Ascending aorta (tissue), 2 donors: Measurements from ENCODE around the gene DEFB128. TPM values are rescaled to one million over a fixed set of nuclear protein-coding genes. Genes with fewer than 3 reads are reported as not detected.

Source experiments
- DNase-seq, 2 donors: peaks; one replicate each; pipeline ENCODE4 v3.0.0-alpha.2; 2019; ENCODE audit warnings: low spot score in 2 of 2
- H3K27ac ChIP-seq, 2 donors: fragments of 200-600 bp; sonication (generic); one replicate each; pipeline ENCODE4 v1.5.1; 2016 to 2017; ENCODE audit warnings: mild to moderate bottlenecking in 1 of 2
- H3K27me3 ChIP-seq: fragments of 200-600 bp; sonication (generic); one replicate; pipeline ENCODE4 v1.5.1; 2017
- H3K36me3 ChIP-seq, 2 donors: fragments of 200-600 bp; sonication (generic); one replicate each; pipeline ENCODE4 v1.5.1; 2016
- H3K4me1 ChIP-seq, 2 donors: fragments of 200-600 bp; sonication (generic); one replicate each; pipeline ENCODE4 v1.5.1; 2016 to 2017; ENCODE audit warnings: mild to moderate bottlenecking in 1 of 2
- H3K4me3 ChIP-seq, 2 donors: fragments of 200-600 bp; sonication (generic); one replicate each; pipeline ENCODE4 v1.5.1; 2016 to 2017; ENCODE audit warnings: mild to moderate bottlenecking in 1 of 2
- H3K9me3 ChIP-seq, 2 donors: fragments of 200-600 bp; sonication (generic); one replicate each; pipeline ENCODE4 v1.5.1; 2016
- intact Hi-C: fragments of 100-400 bp; cut with DNase I; formaldehyde crosslinking; loops from one replicate; pipeline ENCODE4 v1.15.1; 2023
- total RNA-seq: library from RNA; depleted of rRNA; stranded (reverse); fragments of >200 nt; gene quantifications from one replicate; pipeline ENCODE4 v1.1.0, GENCODE V29; 2016
- TF ChIP-seq, protein P1 (sequence below), 3 experiments: fragments of 200-600 bp in 2 of 3; fragments of 450-650 bp in 1 of 3; sonication (generic) in 2 of 3; IDR thresholded peaks; one replicate each; pipeline ENCODE4 v1.5.1; 2016 to 2019; ENCODE audit warnings: antibody characterized with exemption in 3 of 3, mild to moderate bottlenecking in 1 of 3, moderate library complexity in 1 of 3

Gene DEFB128
- total RNA-seq, 1 donor from 2014 or later = not detected

DNA sequence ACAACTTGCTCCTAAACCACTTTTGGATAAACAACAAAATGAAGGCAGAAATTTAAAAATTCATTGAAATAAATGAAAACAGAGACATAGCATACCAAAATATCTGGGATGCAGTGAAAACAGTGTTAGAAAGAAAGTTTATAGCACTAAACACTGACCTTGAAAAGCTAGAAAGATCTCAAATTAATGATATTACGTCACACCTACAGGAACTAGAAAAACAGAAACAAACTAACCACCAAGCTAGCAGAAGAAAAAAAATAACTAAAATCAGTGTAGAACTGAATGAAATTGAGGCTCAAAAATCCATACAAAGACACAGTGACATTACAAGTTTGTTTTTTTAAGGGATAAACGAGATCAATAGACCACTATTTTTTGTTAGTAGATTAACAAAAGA lies 5.2 kb downstream of the DEFB128 start:
- no peak for DNase-seq
- Histone ChIP-seq H3K27ac (no peak overlapping the region), H3K9me3 (no peaks in the 10 kb centered on the region), H3K36me3 (no peaks in the 10 kb centered on the region), H3K4me1 (no peaks in the 10 kb centered on the region), H3K4me3 (no peak overlapping the region), H3K27me3 (no peaks in the 10 kb centered on the region)
- TF ChIP-seq, protein P1, sequence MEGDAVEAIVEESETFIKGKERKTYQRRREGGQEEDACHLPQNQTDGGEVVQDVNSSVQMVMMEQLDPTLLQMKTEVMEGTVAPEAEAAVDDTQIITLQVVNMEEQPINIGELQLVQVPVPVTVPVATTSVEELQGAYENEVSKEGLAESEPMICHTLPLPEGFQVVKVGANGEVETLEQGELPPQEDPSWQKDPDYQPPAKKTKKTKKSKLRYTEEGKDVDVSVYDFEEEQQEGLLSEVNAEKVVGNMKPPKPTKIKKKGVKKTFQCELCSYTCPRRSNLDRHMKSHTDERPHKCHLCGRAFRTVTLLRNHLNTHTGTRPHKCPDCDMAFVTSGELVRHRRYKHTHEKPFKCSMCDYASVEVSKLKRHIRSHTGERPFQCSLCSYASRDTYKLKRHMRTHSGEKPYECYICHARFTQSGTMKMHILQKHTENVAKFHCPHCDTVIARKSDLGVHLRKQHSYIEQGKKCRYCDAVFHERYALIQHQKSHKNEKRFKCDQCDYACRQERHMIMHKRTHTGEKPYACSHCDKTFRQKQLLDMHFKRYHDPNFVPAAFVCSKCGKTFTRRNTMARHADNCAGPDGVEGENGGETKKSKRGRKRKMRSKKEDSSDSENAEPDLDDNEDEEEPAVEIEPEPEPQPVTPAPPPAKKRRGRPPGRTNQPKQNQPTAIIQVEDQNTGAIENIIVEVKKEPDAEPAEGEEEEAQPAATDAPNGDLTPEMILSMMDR (IDR thresholded peaks at IDR 0.05) = no peak
- intact Hi-C loops = no loop called here

DNA sequence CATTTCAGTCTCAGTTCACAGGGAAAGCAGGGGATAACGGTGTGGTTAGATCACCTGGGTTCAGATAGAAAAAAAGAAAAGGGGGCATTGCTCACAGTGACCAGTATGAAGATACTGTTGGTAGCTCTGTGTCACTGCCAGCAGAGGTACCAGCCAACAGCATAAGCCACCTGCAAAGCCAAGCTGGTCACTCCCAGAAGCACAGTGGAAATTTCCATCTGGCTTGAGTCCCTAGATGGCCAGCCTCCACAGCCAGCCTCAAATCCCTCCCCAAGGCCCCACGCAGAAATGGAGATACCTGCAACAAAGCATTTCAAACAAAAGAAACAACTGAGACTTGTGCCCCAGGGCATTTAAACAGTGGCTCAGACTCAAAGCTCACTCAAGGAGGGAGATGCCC lies 20.6 kb downstream of the DEFB128 start:
- DNase-seq = no peak
- no peaks in the 10 kb centered on the region for H3K36me3 ChIP-seq
- intact Hi-C loops = no loop called here
- H3K27me3 ChIP-seq = no peaks in the 10 kb centered on the region
- no peak overlapping the region for H3K4me3 ChIP-seq
- H3K9me3 ChIP-seq = no peaks in the 10 kb centered on the region
- H3K27ac ChIP-seq = no peak overlapping the region
- no peaks in the 10 kb centered on the region for H3K4me1 ChIP-seq
- TF ChIP-seq, protein P1 (IDR thresholded peaks at IDR 0.05) = no peak

DNA sequence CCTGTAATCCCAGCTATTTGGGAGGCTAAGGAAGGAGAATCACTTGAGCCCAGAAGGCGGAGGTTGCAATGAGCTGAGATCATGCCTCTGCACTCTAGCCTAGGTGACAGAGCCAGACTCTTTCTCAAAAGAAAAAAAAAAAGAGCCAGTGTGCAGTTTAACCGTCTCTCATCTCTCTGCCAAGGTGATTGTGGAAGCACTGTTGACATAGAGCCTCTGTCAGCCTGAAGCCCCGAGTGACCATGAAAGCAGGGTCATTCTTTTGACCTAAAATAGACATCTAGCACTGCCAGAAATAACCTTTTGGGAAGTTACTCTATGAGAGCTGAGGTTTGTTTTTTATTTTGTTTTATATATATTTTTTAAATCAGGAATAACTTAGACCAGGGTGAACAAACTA lies 24.9 kb downstream of the DEFB128 start:
- TF ChIP-seq, protein P1 (IDR thresholded peaks at IDR 0.05) = no peak
- Histone ChIP-seq H3K36me3 (no peaks in the 10 kb centered on the region), H3K27me3 (no peaks in the 10 kb centered on the region), H3K4me1 (no peaks in the 10 kb centered on the region), H3K4me3 (no peak overlapping the region), H3K27ac (no peak overlapping the region), H3K9me3 (no peaks in the 10 kb centered on the region)
- intact Hi-C loops = no loop called here
- DNase-seq = no peak

DNA sequence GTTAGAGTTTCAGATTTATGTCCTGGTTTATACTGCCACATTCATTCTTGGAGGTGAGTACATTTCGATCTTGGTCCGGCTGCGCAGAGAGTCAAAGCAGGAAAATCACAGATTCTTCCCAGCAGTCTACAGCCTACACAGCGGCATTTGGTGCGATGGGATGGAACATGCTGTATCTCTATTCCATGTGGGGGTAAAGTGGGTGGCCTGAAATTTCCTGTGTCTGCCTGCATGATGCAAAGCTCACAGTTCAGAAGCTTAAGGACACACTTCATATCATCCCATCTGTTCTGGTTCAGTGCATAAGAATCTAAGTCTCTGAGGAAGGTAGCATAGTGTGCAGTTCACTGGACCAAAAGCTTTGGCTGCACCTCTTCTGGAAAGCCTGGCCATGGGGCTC lies 32.4 kb downstream of the DEFB128 start, which contains the start of gene DEFB127:
Gene DEFB127, plus strand, starts transcription at position 301 of the 400 bp plus-strand sequence. Its CDS starts 91 bp downstream, at position 392.
- no peak for DNase-seq
- no peak within 1 kb of the TSS for H3K27ac ChIP-seq
- no peaks in the 10 kb centered on the region for H3K4me1 ChIP-seq
- no peak within 1 kb of the TSS for H3K4me3 ChIP-seq
- no peaks in the 10 kb centered on the region for H3K27me3 ChIP-seq
- intact Hi-C loops = no loop called here
- H3K9me3 ChIP-seq = no peaks in the 10 kb centered on the region
- TF ChIP-seq, protein P1 (IDR thresholded peaks at IDR 0.05) = no peak
- no peaks in the 10 kb centered on the region for H3K36me3 ChIP-seq

DNA sequence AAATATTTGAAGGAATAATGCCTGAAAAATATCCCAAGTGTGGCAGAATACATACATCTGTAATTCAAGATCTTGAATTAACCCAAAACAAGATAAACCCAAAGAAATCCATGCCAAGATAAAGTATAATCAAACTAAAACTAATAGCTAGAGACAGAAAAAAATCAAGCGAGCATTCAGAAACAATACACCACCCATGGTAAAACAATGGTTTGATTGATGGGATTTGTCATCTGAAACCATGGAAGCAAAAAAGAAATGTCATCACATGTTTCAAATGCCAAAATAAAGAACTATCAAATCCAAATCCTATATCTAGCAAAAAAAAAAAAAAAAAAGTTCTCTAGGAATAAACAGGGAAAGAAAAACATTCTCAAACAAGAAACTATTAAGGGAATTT lies 37.4 kb downstream of the DEFB128 start:
- no peak for DNase-seq
- intact Hi-C loops = no loop called here
- TF ChIP-seq, protein P1 (IDR thresholded peaks at IDR 0.05) = no peak

DNA sequence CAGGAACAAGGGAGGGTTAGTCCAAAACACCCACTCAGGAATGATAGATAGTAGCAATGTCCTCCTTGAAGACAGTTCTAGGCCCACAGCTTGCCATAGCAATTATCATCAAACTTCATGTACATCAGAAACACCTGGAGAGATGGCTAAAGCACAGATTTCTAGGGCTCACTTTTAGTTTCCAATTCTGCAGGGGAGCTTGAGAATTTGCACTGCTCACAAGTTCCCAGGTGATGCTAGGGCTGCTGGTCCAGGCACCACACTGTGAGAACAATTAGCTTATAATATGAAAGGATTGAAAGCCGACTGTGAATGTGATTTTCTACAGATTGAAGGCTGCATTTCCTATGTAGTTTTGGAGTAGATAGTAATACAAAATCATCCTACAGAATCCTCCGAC lies 43.6 kb downstream of the DEFB128 start:
- H3K27ac ChIP-seq = no peak overlapping the region
- H3K4me3 ChIP-seq = no peak overlapping the region
- intact Hi-C loops = no loop called here

More for the DNA sequence above, 37.4 kb downstream of the DEFB128 start:
- H3K4me1 ChIP-seq = no peaks in the 10 kb centered on the region
- H3K36me3 ChIP-seq = no peaks in the 10 kb centered on the region
- H3K27me3 ChIP-seq = no peaks in the 10 kb centered on the region
- H3K4me3 ChIP-seq = no peak overlapping the region
- H3K9me3 ChIP-seq = no peaks in the 10 kb centered on the region
- H3K27ac ChIP-seq = no peak overlapping the region

More for the DNA sequence above, 43.6 kb downstream of the DEFB128 start:
- no peaks in the 10 kb centered on the region for H3K4me1 ChIP-seq
- no peaks in the 10 kb centered on the region for H3K27me3 ChIP-seq
- TF ChIP-seq, protein P1 (IDR thresholded peaks at IDR 0.05) = no peak
- no peak for DNase-seq
- no peaks in the 10 kb centered on the region for H3K36me3 ChIP-seq
- no peaks in the 10 kb centered on the region for H3K9me3 ChIP-seq
